Ovary (tissue), 3 donors: ENCODE results near the gene HECTD4.

ENCODE experiments used
- CTCF ChIP-seq, 3 donors: fragments of 450-650 bp in 2 of 3; fragments of 200-600 bp in 1 of 3; IDR thresholded peaks; one replicate each; pipeline versions ENCODE4 v1.5.1 to v1.8.0; 2016 to 2022; ENCODE audit warnings: antibody characterized with exemption in 3 of 3, mild to moderate bottlenecking in 1 of 3
- EP300 ChIP-seq: sonication (generic); formaldehyde crosslinking; IDR thresholded peaks from one replicate; pipeline ENCODE4 v1.6.1; 2017; ENCODE audit warnings: antibody characterized with exemption
- POLR2A ChIP-seq: fragments of 450-650 bp; IDR thresholded peaks from one replicate; pipeline ENCODE4 v1.6.1; 2017; ENCODE audit warnings: antibody characterized with exemption, mild to moderate bottlenecking, moderate library complexity
- donor health status: DM: no; HTN: no; CAD: no.

DNA sequence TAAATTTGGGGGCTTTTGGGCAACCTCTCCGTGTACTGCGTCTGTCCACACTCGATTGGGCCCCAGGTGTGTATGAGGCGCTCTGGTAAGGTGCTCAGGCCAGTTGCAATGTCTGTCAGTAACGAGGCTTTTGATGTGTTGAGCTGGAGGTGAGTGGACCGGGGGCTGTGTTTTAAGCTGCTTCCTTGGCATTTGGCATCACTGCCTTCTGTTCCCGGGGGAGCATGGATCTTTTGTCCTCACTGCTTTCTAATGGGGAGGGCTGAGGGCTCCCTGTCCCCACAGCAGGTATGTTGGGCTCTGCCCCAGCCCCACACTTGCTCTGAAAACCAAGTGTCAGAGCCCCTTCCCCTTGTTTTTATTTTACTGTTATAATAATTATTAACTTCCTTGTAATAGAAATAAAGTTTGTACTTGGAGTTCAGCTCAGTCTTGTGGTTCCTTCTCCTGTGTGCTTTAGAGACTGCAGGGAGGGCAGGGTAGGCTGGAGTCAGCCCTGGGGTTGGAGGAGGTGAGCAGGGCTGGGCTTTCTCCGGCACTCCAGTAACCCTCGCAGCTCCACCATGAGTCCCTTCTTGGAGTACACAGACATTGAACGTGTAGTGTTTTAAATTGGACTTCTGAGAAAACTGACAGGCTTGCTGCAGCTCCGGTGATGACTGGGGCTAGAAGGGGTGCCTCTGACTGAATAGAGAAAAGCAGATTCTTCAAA, 228.9 kb downstream of the HECTD4 start:
- no peak for TF ChIP-seq CTCF (IDR thresholded peaks at IDR 0.05)
- TF ChIP-seq EP300 = no peak
- no peak for TF ChIP-seq POLR2A
